K562 (cell line): ENCODE measurements around the gene BRPF1. TPM values are rescaled to one million over a fixed set of nuclear protein-coding genes. Genes with fewer than 3 reads are reported as not detected.

Experiments used
- CAMTA2 ChIP-seq: fragments of 250-450 bp; sonication (Bioruptor Pico); conservative IDR thresholded peaks from 2 replicates; pipeline ENCODE4 v1.5.1; 2022
- EZH2 ChIP-seq: IDR thresholded peaks from 2 replicates; pipeline ENCODE4 v1.6.1; 2012; ENCODE audit warnings: low read depth, mild to moderate bottlenecking, inconsistent platforms, low read length, borderline replicate concordance
- GABPB1 ChIP-seq: sonication (generic); formaldehyde crosslinking; IDR thresholded peaks from 2 replicates; pipeline ENCODE4 v1.8.0; 2022; ENCODE audit warnings: mild to moderate bottlenecking, missing genetic modification reagents
- HEY1 ChIP-seq: fragments of 250-450 bp; sonication (Bioruptor Pico); IDR thresholded peaks from 2 replicates; pipeline ENCODE4 v1.5.0; 2020; ENCODE audit warnings: mild to moderate bottlenecking, moderate library complexity, borderline replicate concordance
- POLR2B ChIP-seq: fragments of 450-650 bp; IDR thresholded peaks from 2 replicates; pipeline ENCODE4 v1.6.1; 2018; ENCODE audit warnings: low read depth; ENCODE audit not compliant: partially characterized antibody
- POLR3A ChIP-seq: IDR thresholded peaks from 2 replicates; pipeline ENCODE4 v1.6.1; 2011; ENCODE audit warnings: borderline replicate concordance, mild to moderate bottlenecking, moderate library complexity; ENCODE audit not compliant: insufficient read length, insufficient read depth; ENCODE audit errors: extremely low read depth
- PRMT5 ChIP-seq: sonication (generic); formaldehyde crosslinking; IDR thresholded peaks from 2 replicates; pipeline ENCODE4 v1.5.0; 2020; ENCODE audit warnings: missing genetic modification reagents
- SMARCC2 ChIP-seq: fragments of 450-650 bp; IDR thresholded peaks from 2 replicates; pipeline ENCODE4 v1.6.1; 2017; ENCODE audit warnings: antibody characterized with exemption, moderate library complexity, mild to moderate bottlenecking, low read depth
- TBL1XR1 ChIP-seq, 2 experiments: IDR thresholded peaks; 2 replicates each; pipeline ENCODE4 v1.6.1; 2012; ENCODE audit warnings: improper control_type of control experiment in 2 of 2, low read length in 2 of 2, mild to moderate bottlenecking in 1 of 2
- TCF7L2 ChIP-seq: fragments of 150-350 bp; IDR thresholded peaks from 2 replicates; pipeline ENCODE4 v1.6.1; 2016; ENCODE audit warnings: low read depth, mild to moderate bottlenecking, low read length, moderate library complexity
- ZNF408 ChIP-seq: fragments of 250-450 bp; sonication (Bioruptor Pico); IDR thresholded peaks from 2 replicates; pipeline ENCODE4 v1.4.0; 2020; ENCODE audit warnings: low read depth, mild to moderate bottlenecking, moderate library complexity
- polyA plus RNA-seq, 8 experiments: library from polyadenylated mRNA; depleted of rRNA in 4 of 8; stranded (reverse) in 5 of 8; unstranded in 3 of 8; fragments of >200 nt; fragmentation: Nextera tagmentation in 2 of 8; fragmentation: Illumina TruSeq in 1 of 8; extraction: Ambion mirVana in 2 of 8; extraction: Trizol in 1 of 8; gene quantifications; 2 replicates each; pipeline versions ENCODE4 v1.2.1 to v1.2.3, GENCODE V29; 2011 to 2014; ENCODE audit warnings: inconsistent platforms in 1 of 8, missing spikeins in 1 of 8
- total RNA-seq, 7 experiments: library from RNA; depleted of rRNA in 6 of 7; stranded (reverse); fragments of >200 nt in 6 of 7; fragmentation: Illumina TruSeq in 2 of 7; extraction: Trizol in 2 of 7; gene quantifications; 2 replicates each; pipeline versions ENCODE4 v1.2.1 to v1.2.3, GENCODE V29; 2011 to 2021; ENCODE audit warnings: low replicate concordance in 1 of 7
- TF ChIP-seq, protein P1 (sequence below): sonication (generic); formaldehyde crosslinking; IDR thresholded peaks from 2 replicates; pipeline ENCODE4 v1.8.0; 2022; ENCODE audit warnings: mild to moderate bottlenecking, missing genetic modification reagents, borderline replicate concordance
- TF ChIP-seq, protein P2 (sequence below): fragments of 450-650 bp; IDR thresholded peaks from 2 replicates; pipeline ENCODE4 v1.7.0; 2016; ENCODE audit warnings: borderline replicate concordance
- TF ChIP-seq, protein P3 (sequence below): sonication (generic); formaldehyde crosslinking; IDR thresholded peaks from 2 replicates; pipeline ENCODE4 v1.8.0; 2023; ENCODE audit warnings: mild to moderate bottlenecking, missing genetic modification reagents
- TF ChIP-seq, protein P4 (sequence below): fragments of 450-650 bp; IDR thresholded peaks from 2 replicates; pipeline ENCODE4 v1.6.1; 2017; ENCODE audit warnings: mild to moderate bottlenecking, moderate library complexity
- TF ChIP-seq, protein P5 (sequence below): fragments of 450-650 bp; IDR thresholded peaks from 2 replicates; pipeline ENCODE4 v1.6.1; 2016; ENCODE audit warnings: mild to moderate bottlenecking

Gene BRPF1
- total and polyA plus RNA-seq, 9 of the 15 experiments (the other 6 are each of a cell fraction or from before 2014, with no cell fraction given) = 1.1 to 40.2 (median 23.5) TPM

DNA sequence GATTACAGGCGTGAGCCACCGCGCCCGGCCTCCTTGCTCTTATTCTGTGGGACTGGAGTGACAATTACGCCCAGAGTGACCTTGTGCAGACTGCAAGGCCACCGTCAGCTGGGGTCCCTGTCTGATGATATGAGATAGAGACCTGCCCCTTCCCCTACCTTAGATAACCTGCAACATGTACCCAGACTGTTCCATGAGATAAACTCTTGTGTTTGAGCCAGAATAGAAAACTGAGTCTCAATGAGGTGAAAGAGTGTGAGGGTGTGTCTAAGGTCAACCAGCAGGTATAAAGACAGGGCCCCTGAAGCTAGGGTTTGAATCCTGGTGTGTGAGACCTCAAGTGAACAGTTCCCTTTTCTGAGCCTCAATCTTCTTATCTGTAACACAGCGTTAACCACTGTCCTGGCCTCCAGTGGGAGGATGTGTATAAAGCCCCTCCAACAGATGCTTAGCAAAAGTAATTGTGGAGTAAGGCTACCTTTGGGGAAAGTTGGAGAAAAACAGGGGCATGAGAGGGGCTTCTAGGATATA, 54.7 kb downstream of the BRPF1 start (continued):
- TF ChIP-seq, protein P1, sequence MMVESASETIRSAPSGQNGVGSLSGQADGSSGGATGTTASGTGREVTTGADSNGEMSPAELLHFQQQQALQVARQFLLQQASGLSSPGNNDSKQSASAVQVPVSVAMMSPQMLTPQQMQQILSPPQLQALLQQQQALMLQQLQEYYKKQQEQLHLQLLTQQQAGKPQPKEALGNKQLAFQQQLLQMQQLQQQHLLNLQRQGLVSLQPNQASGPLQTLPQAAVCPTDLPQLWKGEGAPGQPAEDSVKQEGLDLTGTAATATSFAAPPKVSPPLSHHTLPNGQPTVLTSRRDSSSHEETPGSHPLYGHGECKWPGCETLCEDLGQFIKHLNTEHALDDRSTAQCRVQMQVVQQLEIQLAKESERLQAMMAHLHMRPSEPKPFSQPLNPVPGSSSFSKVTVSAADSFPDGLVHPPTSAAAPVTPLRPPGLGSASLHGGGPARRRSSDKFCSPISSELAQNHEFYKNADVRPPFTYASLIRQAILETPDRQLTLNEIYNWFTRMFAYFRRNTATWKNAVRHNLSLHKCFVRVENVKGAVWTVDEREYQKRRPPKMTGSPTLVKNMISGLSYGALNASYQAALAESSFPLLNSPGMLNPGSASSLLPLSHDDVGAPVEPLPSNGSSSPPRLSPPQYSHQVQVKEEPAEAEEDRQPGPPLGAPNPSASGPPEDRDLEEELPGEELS (CRISPR knock-in tag) = no peak
- TF ChIP-seq POLR2B (no peak), TBL1XR1 (IDR thresholded peaks at IDR 0.05; ENCODE audit: low read length in 2 of 2) (peak in 1 of 2 experiments; percentile 17; a peak in 1 of 4 replicates), HEY1 (CRISPR knock-in tag) (peak; percentile 68; the same call in 1 of the 2 replicates), SMARCC2 (no peak), CAMTA2 (CRISPR knock-in tag) (no peak), POLR3A (no peak), ZNF408 (no peak), PRMT5 (CRISPR knock-in tag) (no peak), TCF7L2 (no peak), GABPB1 (CRISPR knock-in tag) (no peak), EZH2 (no peak)
- TF ChIP-seq, protein P2, sequence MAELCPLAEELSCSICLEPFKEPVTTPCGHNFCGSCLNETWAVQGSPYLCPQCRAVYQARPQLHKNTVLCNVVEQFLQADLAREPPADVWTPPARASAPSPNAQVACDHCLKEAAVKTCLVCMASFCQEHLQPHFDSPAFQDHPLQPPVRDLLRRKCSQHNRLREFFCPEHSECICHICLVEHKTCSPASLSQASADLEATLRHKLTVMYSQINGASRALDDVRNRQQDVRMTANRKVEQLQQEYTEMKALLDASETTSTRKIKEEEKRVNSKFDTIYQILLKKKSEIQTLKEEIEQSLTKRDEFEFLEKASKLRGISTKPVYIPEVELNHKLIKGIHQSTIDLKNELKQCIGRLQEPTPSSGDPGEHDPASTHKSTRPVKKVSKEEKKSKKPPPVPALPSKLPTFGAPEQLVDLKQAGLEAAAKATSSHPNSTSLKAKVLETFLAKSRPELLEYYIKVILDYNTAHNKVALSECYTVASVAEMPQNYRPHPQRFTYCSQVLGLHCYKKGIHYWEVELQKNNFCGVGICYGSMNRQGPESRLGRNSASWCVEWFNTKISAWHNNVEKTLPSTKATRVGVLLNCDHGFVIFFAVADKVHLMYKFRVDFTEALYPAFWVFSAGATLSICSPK = no peak
- TF ChIP-seq, protein P3, sequence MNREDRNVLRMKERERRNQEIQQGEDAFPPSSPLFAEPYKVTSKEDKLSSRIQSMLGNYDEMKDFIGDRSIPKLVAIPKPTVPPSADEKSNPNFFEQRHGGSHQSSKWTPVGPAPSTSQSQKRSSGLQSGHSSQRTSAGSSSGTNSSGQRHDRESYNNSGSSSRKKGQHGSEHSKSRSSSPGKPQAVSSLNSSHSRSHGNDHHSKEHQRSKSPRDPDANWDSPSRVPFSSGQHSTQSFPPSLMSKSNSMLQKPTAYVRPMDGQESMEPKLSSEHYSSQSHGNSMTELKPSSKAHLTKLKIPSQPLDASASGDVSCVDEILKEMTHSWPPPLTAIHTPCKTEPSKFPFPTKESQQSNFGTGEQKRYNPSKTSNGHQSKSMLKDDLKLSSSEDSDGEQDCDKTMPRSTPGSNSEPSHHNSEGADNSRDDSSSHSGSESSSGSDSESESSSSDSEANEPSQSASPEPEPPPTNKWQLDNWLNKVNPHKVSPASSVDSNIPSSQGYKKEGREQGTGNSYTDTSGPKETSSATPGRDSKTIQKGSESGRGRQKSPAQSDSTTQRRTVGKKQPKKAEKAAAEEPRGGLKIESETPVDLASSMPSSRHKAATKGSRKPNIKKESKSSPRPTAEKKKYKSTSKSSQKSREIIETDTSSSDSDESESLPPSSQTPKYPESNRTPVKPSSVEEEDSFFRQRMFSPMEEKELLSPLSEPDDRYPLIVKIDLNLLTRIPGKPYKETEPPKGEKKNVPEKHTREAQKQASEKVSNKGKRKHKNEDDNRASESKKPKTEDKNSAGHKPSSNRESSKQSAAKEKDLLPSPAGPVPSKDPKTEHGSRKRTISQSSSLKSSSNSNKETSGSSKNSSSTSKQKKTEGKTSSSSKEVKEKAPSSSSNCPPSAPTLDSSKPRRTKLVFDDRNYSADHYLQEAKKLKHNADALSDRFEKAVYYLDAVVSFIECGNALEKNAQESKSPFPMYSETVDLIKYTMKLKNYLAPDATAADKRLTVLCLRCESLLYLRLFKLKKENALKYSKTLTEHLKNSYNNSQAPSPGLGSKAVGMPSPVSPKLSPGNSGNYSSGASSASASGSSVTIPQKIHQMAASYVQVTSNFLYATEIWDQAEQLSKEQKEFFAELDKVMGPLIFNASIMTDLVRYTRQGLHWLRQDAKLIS (CRISPR knock-in tag) = 0 out of 2 replicates have a peak, but pooled peaks have one; percentile 61
- TF ChIP-seq, protein P4, sequence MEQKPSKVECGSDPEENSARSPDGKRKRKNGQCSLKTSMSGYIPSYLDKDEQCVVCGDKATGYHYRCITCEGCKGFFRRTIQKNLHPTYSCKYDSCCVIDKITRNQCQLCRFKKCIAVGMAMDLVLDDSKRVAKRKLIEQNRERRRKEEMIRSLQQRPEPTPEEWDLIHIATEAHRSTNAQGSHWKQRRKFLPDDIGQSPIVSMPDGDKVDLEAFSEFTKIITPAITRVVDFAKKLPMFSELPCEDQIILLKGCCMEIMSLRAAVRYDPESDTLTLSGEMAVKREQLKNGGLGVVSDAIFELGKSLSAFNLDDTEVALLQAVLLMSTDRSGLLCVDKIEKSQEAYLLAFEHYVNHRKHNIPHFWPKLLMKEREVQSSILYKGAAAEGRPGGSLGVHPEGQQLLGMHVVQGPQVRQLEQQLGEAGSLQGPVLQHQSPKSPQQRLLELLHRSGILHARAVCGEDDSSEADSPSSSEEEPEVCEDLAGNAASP = 0 out of 2 replicates have a peak, but pooled peaks have one; percentile 33
- TF ChIP-seq, protein P5, sequence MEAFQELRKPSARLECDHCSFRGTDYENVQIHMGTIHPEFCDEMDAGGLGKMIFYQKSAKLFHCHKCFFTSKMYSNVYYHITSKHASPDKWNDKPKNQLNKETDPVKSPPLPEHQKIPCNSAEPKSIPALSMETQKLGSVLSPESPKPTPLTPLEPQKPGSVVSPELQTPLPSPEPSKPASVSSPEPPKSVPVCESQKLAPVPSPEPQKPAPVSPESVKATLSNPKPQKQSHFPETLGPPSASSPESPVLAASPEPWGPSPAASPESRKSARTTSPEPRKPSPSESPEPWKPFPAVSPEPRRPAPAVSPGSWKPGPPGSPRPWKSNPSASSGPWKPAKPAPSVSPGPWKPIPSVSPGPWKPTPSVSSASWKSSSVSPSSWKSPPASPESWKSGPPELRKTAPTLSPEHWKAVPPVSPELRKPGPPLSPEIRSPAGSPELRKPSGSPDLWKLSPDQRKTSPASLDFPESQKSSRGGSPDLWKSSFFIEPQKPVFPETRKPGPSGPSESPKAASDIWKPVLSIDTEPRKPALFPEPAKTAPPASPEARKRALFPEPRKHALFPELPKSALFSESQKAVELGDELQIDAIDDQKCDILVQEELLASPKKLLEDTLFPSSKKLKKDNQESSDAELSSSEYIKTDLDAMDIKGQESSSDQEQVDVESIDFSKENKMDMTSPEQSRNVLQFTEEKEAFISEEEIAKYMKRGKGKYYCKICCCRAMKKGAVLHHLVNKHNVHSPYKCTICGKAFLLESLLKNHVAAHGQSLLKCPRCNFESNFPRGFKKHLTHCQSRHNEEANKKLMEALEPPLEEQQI = peak; percentile 44; the same call in 1 of the 2 replicates
